SW480 (cell line): ENCODE measurements around the gene KRTAP19-8.

Experiments
- DNase-seq: peaks from one replicate; pipeline ENCODE4 v3.0.0-alpha.2; 2016; ENCODE audit warnings: low spot score

Gene KRTAP19-8

GRCh38 chr21:31038376-31038775, at the start of gene KRTAP19-8:
Gene KRTAP19-8, minus strand, starts transcription at chr21:31038476. Its CDS starts 33 bp downstream, at chr21:31038443.
- DNase-seq, result no peak

GRCh38 chr21:31087639-31088473, 49.6 kb upstream of the KRTAP19-8 start:
- DNase-seq, result no peak

- DNase-seq, result no peak
Observed at GRCh38 chr21:31084689-31085088, 46.4 kb upstream of the KRTAP19-8 start.

- no peak for DNase-seq
Observed at GRCh38 chr21:31078796-31079195, 40.5 kb upstream of the KRTAP19-8 start.

- DNase-seq, result no peak
Observed at GRCh38 chr21:31078216-31078615, 39.9 kb upstream of the KRTAP19-8 start.

GRCh38 chr21:31075848-31076247, 37.6 kb upstream of the KRTAP19-8 start:
- DNase-seq, result no peak

GRCh38 chr21:31072533-31072932, 34.3 kb upstream of the KRTAP19-8 start:
- no peak for DNase-seq

GRCh38 chr21:31064803-31065202, 26.5 kb upstream of the KRTAP19-8 start:
- DNase-seq, result no peak

GRCh38 chr21:31052489-31053142, 14.3 kb upstream of the KRTAP19-8 start:
- DNase-seq, result no peak

- DNase-seq, result no peak
Observed at GRCh38 chr21:31050577-31051157, 12.4 kb upstream of the KRTAP19-8 start.

- no peak for DNase-seq
Observed at GRCh38 chr21:31045841-31046240, 7.6 kb upstream of the KRTAP19-8 start.

GRCh38 chr21:31043471-31043870, 5.2 kb upstream of the KRTAP19-8 start:
- DNase-seq, result peak; percentile 22

GRCh38 chr21:31042080-31042464, 3.8 kb upstream of the KRTAP19-8 start:
- no peak for DNase-seq

- DNase-seq, result no peak
Observed at GRCh38 chr21:31041295-31042079, 3.2 kb upstream of the KRTAP19-8 start.

GRCh38 chr21:31034378-31034777, 3.9 kb downstream of the KRTAP19-8 start:
- DNase-seq, result no peak

- no peak for DNase-seq
Observed at GRCh38 chr21:31030367-31031106, 7.7 kb downstream of the KRTAP19-8 start.

- DNase-seq, result no peak
Observed at GRCh38 chr21:31023680-31024079, 14.6 kb downstream of the KRTAP19-8 start.

- DNase-seq, result no peak
Observed at GRCh38 chr21:31022306-31022705, 16.0 kb downstream of the KRTAP19-8 start.

- no peak for DNase-seq
Observed at GRCh38 chr21:31018232-31018631, 20.0 kb downstream of the KRTAP19-8 start.

GRCh38 chr21:31014891-31015290, 23.4 kb downstream of the KRTAP19-8 start:
- DNase-seq, result no peak
